ENCODE data around the gene APIP.
"Not testable (repeated sequence)": the region's sequence is repeated elsewhere in the genome, so short reads cannot be mapped to it uniquely, and the experiment has no call there.

Gene APIP

DNA sequence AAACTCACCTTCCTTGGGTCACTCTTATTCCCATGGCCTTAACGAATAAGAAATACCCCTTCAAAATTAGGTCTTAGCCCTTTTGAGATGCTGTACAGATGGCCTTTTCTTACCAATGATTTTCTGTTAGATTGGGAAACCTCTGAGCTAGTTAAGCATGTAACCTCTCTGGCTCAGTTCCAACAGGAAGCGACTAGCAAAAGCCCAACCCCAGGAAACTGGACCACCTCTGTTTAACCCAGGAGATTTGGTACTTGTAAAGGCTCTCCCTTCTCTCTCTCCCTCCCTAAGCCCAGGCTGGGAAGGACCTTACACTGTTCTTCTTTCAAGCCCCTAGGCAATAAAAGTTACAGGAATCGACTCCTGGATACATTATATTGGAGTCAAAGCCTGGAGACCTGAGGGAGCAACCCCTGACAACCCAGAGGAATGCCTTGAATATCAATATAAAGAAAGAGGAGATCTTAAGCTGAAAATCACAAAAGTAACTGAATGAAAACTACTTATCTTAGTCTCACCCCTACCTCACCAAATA lies 11.7 kb downstream of the APIP start:
- Histone ChIP-seq H3K4me3 (ENCODE audit: low read depth in 1 of 2, low read length in 2 of 2) (no peak overlapping the region), H3K9me3 (ENCODE audit: control insufficient read depth in 1 of 2, low read length in 2 of 2) (peaks cover 11 to 19% of the 10 kb centered on the region in 2 donors), H3K27me3 (ENCODE audit: low read depth, low read length) (no peaks in the 10 kb centered on the region), H3K4me1 (ENCODE audit: control insufficient read depth in 1 of 2, insufficient read depth in 2 of 2, low read length in 2 of 2) (no peaks in the 10 kb centered on the region), H3K27ac (ENCODE audit: low read length) (no peak overlapping the region), H3K36me3 (ENCODE audit: control insufficient read depth in 1 of 2, insufficient read depth in 2 of 2, low read length in 2 of 2) (peaks cover 0 to 6% of the 10 kb centered on the region in 2 donors)

DNA sequence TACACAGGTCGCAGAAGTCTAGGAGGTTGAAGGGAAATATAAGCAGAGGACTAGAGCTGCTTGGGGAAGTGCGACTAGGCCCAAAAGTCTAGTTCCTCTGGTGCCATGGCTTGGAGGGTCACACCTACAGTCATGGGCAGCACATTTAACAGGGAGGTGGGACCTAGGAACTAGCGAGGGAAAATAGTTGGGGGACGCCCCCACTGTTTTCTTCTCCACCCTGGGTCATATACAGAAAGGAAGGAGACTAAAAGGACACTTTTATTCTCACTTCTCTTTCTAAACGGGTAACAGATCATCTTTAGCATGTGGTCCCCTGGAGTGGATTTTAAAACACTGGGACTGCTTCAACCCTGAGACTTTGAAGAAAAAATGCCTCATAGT lies 16.6 kb downstream of the APIP start:
- Histone ChIP-seq H3K36me3 (ENCODE audit: control insufficient read depth in 1 of 2, insufficient read depth in 2 of 2, low read length in 2 of 2) (peaks cover 0 to 6% of the 10 kb centered on the region in 2 donors), H3K9me3 (ENCODE audit: control insufficient read depth in 1 of 2, low read length in 2 of 2) (peaks cover 15 to 24% of the 10 kb centered on the region in 2 donors), H3K4me1 (ENCODE audit: control insufficient read depth in 1 of 2, insufficient read depth in 2 of 2, low read length in 2 of 2) (no peaks in the 10 kb centered on the region), H3K27ac (ENCODE audit: low read length) (no peak overlapping the region), H3K4me3 (ENCODE audit: low read depth in 1 of 2, low read length in 2 of 2) (peak overlapping the region; percentile 12 to 16), H3K27me3 (ENCODE audit: low read depth, low read length) (no peaks in the 10 kb centered on the region)

DNA sequence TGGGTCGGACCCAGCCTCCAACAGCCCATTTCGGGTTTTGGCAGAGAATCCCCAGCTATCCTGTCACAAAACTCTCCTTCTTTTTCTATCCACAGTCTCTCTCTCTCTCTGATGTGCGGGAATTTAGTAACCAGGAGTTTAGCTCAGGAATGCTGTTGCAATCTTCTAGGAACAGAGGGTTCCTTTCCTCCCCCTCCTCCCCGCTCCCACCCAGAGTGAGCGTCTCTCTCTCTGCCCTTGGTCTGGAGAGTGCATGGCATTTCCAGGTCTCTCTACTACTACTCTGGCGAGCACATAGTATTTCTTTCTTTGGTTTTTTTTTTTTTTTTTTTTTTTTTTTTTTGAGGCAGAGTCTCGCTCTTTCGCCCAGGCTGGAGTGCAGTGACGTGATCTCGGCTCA lies 17.7 kb downstream of the APIP start:
- Histone ChIP-seq H3K4me3 (ENCODE audit: low read depth in 1 of 2, low read length in 2 of 2) (no peak overlapping the region), H3K36me3 (ENCODE audit: control insufficient read depth in 1 of 2, insufficient read depth in 2 of 2, low read length in 2 of 2) (peaks cover 0 to 9% of the 10 kb centered on the region in 2 donors), H3K27ac (ENCODE audit: low read length) (no peak overlapping the region), H3K27me3 (ENCODE audit: low read depth, low read length) (no peaks in the 10 kb centered on the region), H3K4me1 (ENCODE audit: control insufficient read depth in 1 of 2, insufficient read depth in 2 of 2, low read length in 2 of 2) (no peaks in the 10 kb centered on the region), H3K9me3 (ENCODE audit: control insufficient read depth in 1 of 2, low read length in 2 of 2) (peaks cover 15 to 24% of the 10 kb centered on the region in 2 donors)

DNA sequence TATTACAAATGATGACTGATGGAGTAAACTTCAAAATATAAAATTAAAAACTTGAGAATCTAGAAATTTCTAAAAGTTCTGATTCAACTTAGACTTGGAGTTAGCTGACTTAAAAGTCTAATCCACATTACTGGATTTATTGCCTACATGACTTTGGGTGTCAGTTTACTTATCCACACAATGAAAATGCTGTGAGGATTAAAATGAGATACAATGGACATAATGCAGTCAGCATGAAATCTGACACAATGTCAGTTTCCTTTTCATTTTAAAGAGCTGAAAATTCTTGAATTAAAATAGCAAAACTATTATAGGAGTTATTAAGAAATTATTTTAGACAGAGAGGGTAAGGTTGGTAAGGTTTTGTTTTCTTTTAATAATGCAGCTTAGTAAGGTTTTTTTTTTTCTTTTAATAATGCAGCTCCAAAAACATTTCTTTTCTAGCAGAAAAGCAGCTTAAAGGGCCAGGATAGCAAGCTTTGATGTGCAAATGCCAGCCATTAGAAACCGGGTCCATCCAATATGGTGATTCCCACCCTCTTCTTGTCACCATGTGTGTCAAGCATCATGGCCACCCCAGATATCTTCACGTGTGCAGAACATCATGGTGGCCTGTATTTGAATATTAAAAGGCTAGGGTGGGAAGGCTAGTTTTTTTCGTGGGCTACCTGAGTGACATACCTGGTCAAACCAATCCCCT lies 18.9 kb downstream of the APIP start:
- H3K27ac ChIP-seq (ENCODE audit: low read length): no peak overlapping the region
- H3K36me3 ChIP-seq (ENCODE audit: control insufficient read depth in 1 of 2, insufficient read depth in 2 of 2, low read length in 2 of 2): peaks cover 0 to 9% of the 10 kb centered on the region in 2 donors
- no peak overlapping the region for H3K4me3 ChIP-seq (ENCODE audit: low read depth in 1 of 2, low read length in 2 of 2)
- H3K27me3 ChIP-seq (ENCODE audit: low read depth, low read length): no peaks in the 10 kb centered on the region
- H3K4me1 ChIP-seq (ENCODE audit: control insufficient read depth in 1 of 2, insufficient read depth in 2 of 2, low read length in 2 of 2): no peaks in the 10 kb centered on the region
- peaks cover 15 to 24% of the 10 kb centered on the region in 2 donors for H3K9me3 ChIP-seq (ENCODE audit: control insufficient read depth in 1 of 2, low read length in 2 of 2)

DNA sequence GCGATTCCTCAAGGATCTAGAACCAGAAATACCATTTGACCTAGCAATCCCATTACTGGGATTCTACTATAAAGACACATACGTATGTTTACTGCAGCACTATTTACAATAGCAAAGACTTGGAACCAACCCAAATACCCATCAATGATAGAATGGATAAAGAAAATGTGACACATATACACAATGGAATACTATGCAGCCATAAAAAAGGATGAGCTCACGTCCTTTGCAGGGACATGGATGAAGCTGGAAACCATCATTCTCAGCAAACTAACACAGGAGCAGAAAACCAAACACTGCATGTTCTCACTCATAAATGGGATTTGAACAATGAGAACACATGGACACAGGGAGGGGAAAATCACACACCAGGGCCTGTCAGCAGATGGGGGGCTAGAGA lies 20.0 kb downstream of the APIP start:
- H3K4me3 ChIP-seq (ENCODE audit: low read depth in 1 of 2, low read length in 2 of 2); H3K36me3 ChIP-seq (ENCODE audit: control insufficient read depth in 1 of 2, insufficient read depth in 2 of 2, low read length in 2 of 2); H3K27ac ChIP-seq (ENCODE audit: low read length); H3K4me1 ChIP-seq (ENCODE audit: control insufficient read depth in 1 of 2, insufficient read depth in 2 of 2, low read length in 2 of 2); H3K27me3 ChIP-seq (ENCODE audit: low read depth, low read length): not testable (repeated sequence)
- H3K9me3 ChIP-seq (ENCODE audit: control insufficient read depth in 1 of 2, low read length in 2 of 2): peaks cover 15 to 22% of the 10 kb centered on the region in 2 donors

DNA sequence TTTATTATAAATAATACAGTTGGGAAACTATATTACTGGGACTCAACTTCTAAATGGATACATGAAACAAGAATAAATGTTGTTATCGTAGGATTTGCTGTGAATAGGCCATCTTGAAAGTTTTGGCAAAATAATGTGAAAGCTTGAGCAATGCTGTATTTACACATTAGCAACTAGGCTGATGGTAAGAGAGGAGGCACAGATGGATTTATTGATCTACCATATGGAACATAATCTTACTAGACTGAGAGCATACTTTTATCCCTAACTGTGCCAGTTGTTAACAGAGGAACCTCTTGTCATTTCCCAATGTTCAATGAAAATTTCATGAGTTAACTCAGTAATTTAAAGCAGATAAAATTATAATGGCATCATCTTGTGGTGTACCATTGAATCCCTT lies 22.8 kb downstream of the APIP start:
- no peak overlapping the region for H3K27ac ChIP-seq (ENCODE audit: low read length)
- H3K4me3 ChIP-seq (ENCODE audit: low read depth in 1 of 2, low read length in 2 of 2): no peak overlapping the region
- no peaks in the 10 kb centered on the region for H3K9me3 ChIP-seq (ENCODE audit: control insufficient read depth in 1 of 2, low read length in 2 of 2)

DNA sequence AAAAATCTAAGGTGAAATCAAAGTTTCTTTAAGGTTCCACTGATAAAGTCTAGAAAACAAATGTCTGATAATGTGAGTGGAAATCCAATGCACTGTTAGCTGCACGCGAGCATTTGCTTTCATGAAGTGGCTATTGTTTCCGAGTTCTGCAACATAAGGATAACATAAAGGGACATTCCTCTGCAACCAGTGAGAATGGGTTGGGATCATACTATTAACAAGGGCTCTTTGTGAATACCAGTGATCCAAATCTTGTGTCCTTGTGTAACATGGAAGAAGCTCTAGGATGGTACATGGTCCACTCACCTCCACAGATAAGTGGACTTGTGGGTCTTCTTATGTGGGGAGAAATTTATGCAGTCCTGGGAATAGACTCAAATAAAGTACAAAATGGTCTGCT lies 24.6 kb downstream of the APIP start:
- peaks cover 13 to 17% of the 10 kb centered on the region in 2 donors for H3K36me3 ChIP-seq (ENCODE audit: control insufficient read depth in 1 of 2, insufficient read depth in 2 of 2, low read length in 2 of 2)
- H3K9me3 ChIP-seq (ENCODE audit: control insufficient read depth in 1 of 2, low read length in 2 of 2): no peaks in the 10 kb centered on the region
- H3K4me3 ChIP-seq (ENCODE audit: low read depth in 1 of 2, low read length in 2 of 2): no peak overlapping the region
- no peaks in the 10 kb centered on the region for H3K27me3 ChIP-seq (ENCODE audit: low read depth, low read length)
- no peak overlapping the region for H3K27ac ChIP-seq (ENCODE audit: low read length)
- no peaks in the 10 kb centered on the region for H3K4me1 ChIP-seq (ENCODE audit: control insufficient read depth in 1 of 2, insufficient read depth in 2 of 2, low read length in 2 of 2)

More for the DNA sequence above, 22.8 kb downstream of the APIP start:
- Histone ChIP-seq H3K27me3 (ENCODE audit: low read depth, low read length) (no peaks in the 10 kb centered on the region), H3K36me3 (ENCODE audit: control insufficient read depth in 1 of 2, insufficient read depth in 2 of 2, low read length in 2 of 2) (peaks cover 1 to 3% of the 10 kb centered on the region in 2 donors), H3K4me1 (ENCODE audit: control insufficient read depth in 1 of 2, insufficient read depth in 2 of 2, low read length in 2 of 2) (no peaks in the 10 kb centered on the region)

DNA sequence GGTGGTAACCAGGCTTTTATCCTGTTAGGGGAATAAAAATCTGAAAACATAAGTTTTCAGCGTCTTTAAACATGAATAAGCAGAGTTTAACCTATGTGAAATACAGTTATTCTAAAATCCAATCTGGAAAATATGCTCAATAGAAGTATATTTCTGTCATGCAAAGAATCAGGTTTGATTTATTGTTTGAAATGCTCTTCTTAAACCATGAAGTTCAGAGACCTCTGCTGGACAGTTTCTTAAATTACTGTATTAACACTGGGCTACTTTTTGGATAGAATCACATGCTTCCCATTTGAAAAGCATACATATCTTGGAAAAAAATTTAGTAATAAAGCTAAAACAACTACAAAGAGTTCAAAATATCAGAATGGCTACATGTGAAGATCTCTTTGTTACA lies 25.4 kb downstream of the APIP start:
- no peak overlapping the region for H3K4me3 ChIP-seq (ENCODE audit: low read depth in 1 of 2, low read length in 2 of 2)
- no peak overlapping the region for H3K27ac ChIP-seq (ENCODE audit: low read length)
- peaks cover 14 to 20% of the 10 kb centered on the region in 2 donors for H3K36me3 ChIP-seq (ENCODE audit: control insufficient read depth in 1 of 2, insufficient read depth in 2 of 2, low read length in 2 of 2)
- H3K4me1 ChIP-seq (ENCODE audit: control insufficient read depth in 1 of 2, insufficient read depth in 2 of 2, low read length in 2 of 2): no peaks in the 10 kb centered on the region
- no peaks in the 10 kb centered on the region for H3K9me3 ChIP-seq (ENCODE audit: control insufficient read depth in 1 of 2, low read length in 2 of 2)
- no peaks in the 10 kb centered on the region for H3K27me3 ChIP-seq (ENCODE audit: low read depth, low read length)

DNA sequence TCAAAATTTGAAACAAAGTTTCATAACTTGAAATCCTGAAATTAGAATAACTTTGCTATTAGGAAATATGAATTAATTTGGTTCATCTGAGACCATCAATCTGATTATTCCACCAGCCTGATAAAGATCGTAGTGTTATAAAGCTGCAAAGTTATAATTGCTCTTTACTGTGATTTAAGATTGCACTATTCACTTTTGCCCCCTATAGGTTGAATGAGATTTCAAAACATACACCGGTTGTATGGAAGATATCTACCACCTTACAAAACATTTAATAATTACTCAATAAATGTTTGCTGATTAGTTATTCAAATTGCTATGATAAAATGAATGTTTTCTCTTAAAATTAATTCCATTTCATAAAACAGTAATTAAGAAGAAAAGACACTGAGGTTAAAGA lies 26.1 kb downstream of the APIP start:
- H3K4me1 ChIP-seq (ENCODE audit: control insufficient read depth in 1 of 2, insufficient read depth in 2 of 2, low read length in 2 of 2): no peaks in the 10 kb centered on the region
- no peaks in the 10 kb centered on the region for H3K9me3 ChIP-seq (ENCODE audit: control insufficient read depth in 1 of 2, low read length in 2 of 2)
- H3K27ac ChIP-seq (ENCODE audit: low read length): no peak overlapping the region
- H3K4me3 ChIP-seq (ENCODE audit: low read depth in 1 of 2, low read length in 2 of 2): no peak overlapping the region
- H3K36me3 ChIP-seq (ENCODE audit: control insufficient read depth in 1 of 2, insufficient read depth in 2 of 2, low read length in 2 of 2): peaks cover 14 to 20% of the 10 kb centered on the region in 2 donors
- no peaks in the 10 kb centered on the region for H3K27me3 ChIP-seq (ENCODE audit: low read depth, low read length)

DNA sequence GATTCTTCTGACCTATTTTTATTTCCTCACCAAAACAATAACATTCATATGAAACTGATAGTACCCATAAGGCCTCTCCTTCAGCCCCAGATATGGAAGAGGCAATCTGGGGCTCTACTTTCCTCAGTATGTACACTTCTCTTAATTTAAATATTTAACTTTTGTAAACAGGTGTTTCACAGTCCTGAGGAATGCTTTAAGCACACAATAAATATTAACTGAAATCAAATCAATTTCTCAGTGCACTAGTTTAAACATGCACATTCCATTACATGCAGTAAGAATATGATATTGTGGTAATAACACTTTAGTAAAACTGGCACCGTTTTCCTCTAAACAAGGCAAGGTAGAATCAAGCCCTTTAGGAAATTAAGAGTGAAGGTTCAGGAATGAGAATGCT lies 28.9 kb downstream of the APIP start:
- H3K9me3 ChIP-seq (ENCODE audit: control insufficient read depth in 1 of 2, low read length in 2 of 2): no peaks in the 10 kb centered on the region
- no peaks in the 10 kb centered on the region for H3K27me3 ChIP-seq (ENCODE audit: low read depth, low read length)
- H3K4me1 ChIP-seq (ENCODE audit: control insufficient read depth in 1 of 2, insufficient read depth in 2 of 2, low read length in 2 of 2): no peaks in the 10 kb centered on the region
- H3K36me3 ChIP-seq (ENCODE audit: control insufficient read depth in 1 of 2, insufficient read depth in 2 of 2, low read length in 2 of 2): peaks cover 17 to 27% of the 10 kb centered on the region in 2 donors
- H3K4me3 ChIP-seq (ENCODE audit: low read depth in 1 of 2, low read length in 2 of 2): no peak overlapping the region
- H3K27ac ChIP-seq (ENCODE audit: low read length): no peak overlapping the region

DNA sequence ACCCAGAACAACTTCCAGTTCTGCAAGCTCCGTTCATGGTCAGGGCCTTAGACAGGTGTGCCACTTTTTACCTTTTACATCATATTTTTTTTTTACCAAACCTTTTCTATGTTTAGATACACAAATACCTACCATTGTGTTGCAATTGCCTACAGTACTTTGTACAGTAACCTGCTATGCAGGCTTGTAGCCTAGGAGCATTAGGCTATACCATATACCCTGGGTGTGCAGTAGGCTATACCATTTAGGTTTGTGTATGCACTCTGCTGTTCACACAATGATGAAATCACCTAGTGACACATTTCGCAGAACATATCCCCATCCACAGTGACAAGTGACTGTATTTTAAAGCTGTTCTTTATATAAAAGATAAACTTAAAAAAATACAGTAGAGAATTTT lies 29.6 kb downstream of the APIP start:
- no peak overlapping the region for H3K4me3 ChIP-seq (ENCODE audit: low read depth in 1 of 2, low read length in 2 of 2)
- H3K9me3 ChIP-seq (ENCODE audit: control insufficient read depth in 1 of 2, low read length in 2 of 2): no peaks in the 10 kb centered on the region
- no peaks in the 10 kb centered on the region for H3K27me3 ChIP-seq (ENCODE audit: low read depth, low read length)
- H3K4me1 ChIP-seq (ENCODE audit: control insufficient read depth in 1 of 2, insufficient read depth in 2 of 2, low read length in 2 of 2): no peaks in the 10 kb centered on the region
- H3K27ac ChIP-seq (ENCODE audit: low read length): no peak overlapping the region
- peaks cover 17 to 32% of the 10 kb centered on the region in 2 donors for H3K36me3 ChIP-seq (ENCODE audit: control insufficient read depth in 1 of 2, insufficient read depth in 2 of 2, low read length in 2 of 2)

DNA sequence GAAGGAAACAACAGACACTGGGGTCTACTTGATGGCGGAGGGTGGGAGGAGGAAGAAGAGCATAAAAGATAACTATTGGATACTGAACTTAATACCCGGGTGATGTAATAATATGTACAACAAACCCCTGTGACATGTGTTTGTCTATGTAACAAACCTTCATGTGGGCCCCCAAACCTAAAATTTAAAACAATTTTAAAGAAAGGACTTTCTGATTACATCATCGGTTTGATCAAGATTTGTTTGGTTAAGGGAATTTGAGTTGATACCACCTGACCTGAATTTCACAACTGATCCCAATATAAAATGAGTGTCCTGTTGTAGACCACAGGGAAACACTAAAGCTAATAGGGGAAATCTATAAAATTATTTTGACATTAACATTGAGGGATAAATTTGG lies 34.3 kb downstream of the APIP start:
- no peak overlapping the region for H3K27ac ChIP-seq (ENCODE audit: low read length)

More for the DNA sequence above, 34.3 kb downstream of the APIP start:
- H3K4me3 ChIP-seq (ENCODE audit: low read depth in 1 of 2, low read length in 2 of 2): no peak overlapping the region
- no peaks in the 10 kb centered on the region for H3K9me3 ChIP-seq (ENCODE audit: control insufficient read depth in 1 of 2, low read length in 2 of 2)
- no peaks in the 10 kb centered on the region for H3K4me1 ChIP-seq (ENCODE audit: control insufficient read depth in 1 of 2, insufficient read depth in 2 of 2, low read length in 2 of 2)
- H3K36me3 ChIP-seq (ENCODE audit: control insufficient read depth in 1 of 2, insufficient read depth in 2 of 2, low read length in 2 of 2): peaks cover 7 to 24% of the 10 kb centered on the region in 2 donors
- no peaks in the 10 kb centered on the region for H3K27me3 ChIP-seq (ENCODE audit: low read depth, low read length)
